Left colon (tissue), 2 donors: ENCODE results near the gene ROBO2. TPM values are rescaled to one million over a fixed set of nuclear protein-coding genes. Genes with fewer than 3 reads are reported as not detected.

Experiments
- ATAC-seq: fragments of 200-7000 bp; cut with Tn5 transposase; one replicate; pipeline ENCODE4 v1.9.1; 2020; ENCODE audit warnings: mild to moderate bottlenecking, moderate library complexity
- DNase-seq, 2 donors: peaks; one replicate each; pipeline ENCODE4 v3.0.0-alpha.2; 2020
- intact Hi-C, 2 donors: fragments of 100-400 bp; cut with DNase I in 1 of 2; cut with micrococcal nuclease in 1 of 2; formaldehyde crosslinking; loops; one replicate each; pipeline versions ENCODE4 v1.11.2 to v1.14.0; 2022; cut with DNase I, micrococcal nuclease
- total RNA-seq, 2 donors: library from RNA; stranded (reverse); fragmentation: NEBNext Ultra II Directional; extraction: Animal tissue kit (Norgen Biotek cat#: 25700); gene quantifications; one replicate each; pipeline ENCODE4 v1.2.1, GENCODE V29; 2021
- donor health status: DM: no; HTN: no; CAD: no.
- donor health status: DM: yes; HTN: yes; CAD: no.

Gene ROBO2
- total RNA-seq, 2 donors from 2014 or later = 0.28 to 1.4 TPM

DNA sequence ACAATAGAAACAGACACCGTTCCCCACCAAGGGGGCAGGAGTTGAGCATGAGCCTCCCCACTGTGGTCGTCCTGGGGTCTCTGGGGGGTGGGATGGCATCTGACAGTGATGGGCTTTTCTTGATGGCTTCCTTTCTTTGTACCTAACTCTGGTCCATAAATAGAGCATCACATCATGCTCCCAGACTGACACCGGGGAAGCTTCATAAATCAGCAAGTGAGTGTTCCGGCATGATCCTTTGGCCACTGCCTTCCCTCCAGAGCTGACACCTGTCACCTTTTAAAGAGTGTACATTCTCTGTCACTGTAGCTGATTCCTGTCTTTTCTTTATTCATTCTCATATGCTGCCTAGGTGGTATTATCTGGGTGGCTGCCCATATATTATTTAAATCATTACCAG, 129.9 kb downstream of the ROBO2 start:
- DNase-seq = no peak
- ATAC-seq = no peak
- intact Hi-C loops = no loop called here

DNA sequence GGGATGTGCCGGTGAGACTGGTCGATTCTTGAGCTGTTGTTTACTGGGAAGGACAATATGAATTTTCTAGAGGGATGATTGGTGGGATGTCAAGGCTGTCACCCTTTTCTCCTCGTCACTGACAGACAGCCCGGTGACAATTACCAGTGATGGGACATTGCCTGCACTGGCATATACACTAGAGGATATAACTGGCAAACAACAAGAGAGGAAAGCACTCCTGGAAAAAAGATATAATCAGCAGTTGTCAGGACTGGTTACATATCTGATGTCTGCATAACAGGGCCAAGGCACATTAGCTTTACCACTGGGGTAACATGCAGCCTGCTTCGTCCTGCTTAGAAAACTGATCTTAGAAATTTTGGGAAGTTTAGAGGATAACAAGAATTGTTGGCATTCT, 131.1 kb downstream of the ROBO2 start:
- intact Hi-C loops = no loop called here
- no peak for DNase-seq
- ATAC-seq = no peak

DNA sequence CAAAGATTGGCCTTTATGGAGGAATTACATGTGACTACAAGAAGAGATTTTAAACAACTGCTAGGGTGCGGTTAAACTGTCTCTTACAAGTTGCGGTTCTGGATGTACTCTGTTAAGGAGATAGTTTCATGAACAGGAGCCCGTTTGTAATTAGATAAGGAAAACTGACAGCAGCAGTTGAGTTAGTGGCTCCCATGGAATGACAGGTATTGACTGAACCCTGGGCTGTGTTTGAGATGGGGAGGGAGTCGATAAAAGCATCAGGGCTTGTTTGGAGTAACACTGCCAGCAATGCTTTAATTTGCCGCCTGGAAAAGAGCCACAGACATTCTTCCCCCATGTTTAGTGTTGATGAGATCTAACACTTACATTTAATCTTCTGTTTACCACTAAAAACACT, 139.9 kb downstream of the ROBO2 start:
- DNase-seq = no peak
- no peak for ATAC-seq
- intact Hi-C loops = no loop called here

DNA sequence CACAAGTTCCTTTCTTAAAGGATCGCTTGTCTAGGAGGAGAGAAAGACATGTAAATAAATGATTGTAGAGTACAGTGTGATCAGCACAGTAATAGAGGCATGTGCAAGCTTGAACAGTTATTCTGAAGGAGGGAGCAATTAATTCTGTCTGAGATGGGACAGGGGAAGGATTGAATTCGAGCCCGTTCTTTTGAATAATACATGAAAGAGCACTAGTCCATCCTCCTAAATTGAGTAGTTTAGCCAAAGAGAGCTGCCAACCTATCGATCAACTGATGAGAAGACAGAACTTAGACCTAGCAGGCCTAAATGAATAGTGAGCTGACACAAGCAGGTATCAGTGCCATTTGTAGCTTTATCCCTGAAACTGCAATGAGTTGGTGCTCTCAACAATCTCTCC, 142.4 kb downstream of the ROBO2 start:
- DNase-seq = no peak
- ATAC-seq = no peak
- intact Hi-C loops = no loop called here

DNA sequence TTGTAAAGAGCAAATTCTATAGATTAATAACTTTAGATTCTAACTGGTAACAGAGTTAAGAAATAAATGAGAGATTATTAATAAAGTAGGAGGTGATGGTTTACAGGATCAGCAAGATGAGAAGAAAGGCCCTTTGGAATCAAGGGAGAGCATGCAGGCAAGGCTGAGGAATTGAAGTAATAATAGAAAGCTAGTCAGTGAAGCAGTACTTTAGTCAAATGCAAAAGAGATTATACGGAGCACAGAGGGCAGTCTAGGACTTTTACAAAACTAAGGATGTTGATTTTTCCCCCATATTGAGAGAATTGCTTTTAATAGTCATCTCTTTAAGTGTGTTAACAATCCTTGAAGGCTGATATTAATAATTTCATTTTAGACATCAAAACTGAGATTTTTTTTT, 146.4 kb downstream of the ROBO2 start:
- no peak for DNase-seq
- ATAC-seq = no peak
- intact Hi-C loops = no loop called here

DNA sequence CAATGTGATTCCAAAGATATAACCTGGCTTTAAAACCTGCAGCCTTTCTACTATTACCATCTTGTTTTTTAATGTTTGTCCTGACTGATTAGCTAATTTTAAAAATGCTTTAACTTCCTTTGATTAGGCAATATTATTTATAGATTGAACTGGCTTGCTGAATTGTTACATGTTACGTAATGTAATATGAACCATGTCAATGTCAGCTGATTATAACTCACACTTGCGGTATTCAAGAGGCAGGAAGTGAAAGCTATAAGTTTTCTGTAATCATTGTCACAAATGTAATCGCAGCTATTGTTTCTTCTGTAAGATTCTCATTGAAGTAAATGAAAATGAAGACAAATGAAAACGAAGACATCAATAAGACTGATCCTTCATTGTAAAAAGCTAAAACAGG, 146.8 kb downstream of the ROBO2 start:
- intact Hi-C loops = no loop called here
- ATAC-seq (no peak), DNase-seq (no peak)

DNA sequence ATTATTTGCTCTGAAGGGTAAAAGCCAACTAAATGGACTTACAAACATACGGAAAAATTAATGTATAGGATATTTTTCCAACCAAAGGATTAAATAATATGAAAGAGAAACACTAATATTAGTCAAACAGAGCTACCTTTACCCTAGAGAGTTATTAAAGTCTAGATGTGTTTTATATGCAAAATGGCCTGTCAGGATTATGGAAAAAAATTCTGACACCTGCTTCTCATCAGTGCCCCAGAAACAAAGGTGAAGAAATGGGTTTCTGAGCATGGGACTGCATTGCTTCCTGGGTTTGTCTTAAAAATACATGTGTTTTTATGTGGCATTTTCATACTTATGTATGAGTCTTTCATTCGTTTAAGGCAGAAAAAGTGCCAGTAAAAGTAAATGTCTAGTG, 148.3 kb downstream of the ROBO2 start:
- intact Hi-C loops = no loop called here
- DNase-seq (no peak), ATAC-seq (no peak)

DNA sequence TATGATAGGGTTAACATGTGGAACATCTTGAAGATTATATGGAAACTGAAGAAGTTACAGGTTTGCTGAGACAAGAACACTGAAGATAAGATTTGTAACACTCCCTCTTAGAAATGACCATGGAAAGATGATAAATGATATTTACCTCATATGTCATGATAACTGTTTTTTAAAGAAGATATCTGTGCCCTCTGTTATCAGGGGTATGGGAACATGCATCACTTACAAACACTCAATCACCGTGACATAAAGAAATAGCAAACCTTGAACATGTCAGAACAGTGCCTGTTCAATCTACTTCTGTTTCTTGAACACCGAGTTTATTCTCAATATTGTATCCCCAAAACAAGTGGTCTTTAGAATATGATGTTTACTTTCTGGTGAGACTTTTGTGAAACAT, 149.4 kb downstream of the ROBO2 start:
- no peak for DNase-seq
- no peak for ATAC-seq
- intact Hi-C loops = no loop called here

DNA sequence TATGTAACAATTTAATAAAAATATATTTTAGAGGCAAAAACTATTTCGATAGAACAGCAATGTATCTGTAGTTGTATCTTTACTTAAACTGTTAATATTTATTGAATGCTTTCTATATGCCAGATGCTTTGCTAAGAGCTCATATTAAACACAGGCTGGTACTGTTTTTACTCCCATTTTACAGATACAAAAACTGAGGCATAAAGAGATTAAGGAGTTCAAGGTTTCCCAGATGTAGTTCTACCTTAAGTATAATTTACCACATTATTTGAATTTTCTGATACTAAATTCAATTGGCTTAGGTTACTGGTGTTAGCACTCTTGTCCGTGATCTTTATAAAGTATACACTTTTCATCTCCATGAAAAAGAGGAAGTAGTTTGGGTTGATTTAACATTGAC, 149.8 kb downstream of the ROBO2 start:
- ATAC-seq = no peak
- intact Hi-C loops = no loop called here

DNA sequence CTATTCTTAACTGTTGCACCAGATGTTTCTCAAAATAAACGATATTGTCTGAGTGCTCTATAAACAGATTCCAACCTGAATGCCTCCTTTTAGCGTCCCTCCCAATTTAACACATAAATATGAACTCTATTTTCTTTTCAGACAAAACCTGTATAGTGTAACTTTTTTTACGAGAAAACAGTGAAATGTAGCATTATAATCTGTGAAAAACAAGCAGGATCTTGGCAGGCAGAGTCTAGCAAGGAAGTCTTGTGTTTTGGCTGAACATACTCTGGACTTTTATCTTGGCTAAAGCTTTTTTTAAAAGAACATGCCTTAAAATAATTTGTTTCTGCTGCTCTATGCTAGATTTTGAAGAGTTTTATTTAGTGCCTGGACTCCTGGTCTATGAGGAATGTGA, 150.5 kb downstream of the ROBO2 start:
- DNase-seq = no peak
- intact Hi-C loops = no loop called here
- ATAC-seq = no peak

More for the DNA sequence above, 149.8 kb downstream of the ROBO2 start:
- DNase-seq = no peak

DNA sequence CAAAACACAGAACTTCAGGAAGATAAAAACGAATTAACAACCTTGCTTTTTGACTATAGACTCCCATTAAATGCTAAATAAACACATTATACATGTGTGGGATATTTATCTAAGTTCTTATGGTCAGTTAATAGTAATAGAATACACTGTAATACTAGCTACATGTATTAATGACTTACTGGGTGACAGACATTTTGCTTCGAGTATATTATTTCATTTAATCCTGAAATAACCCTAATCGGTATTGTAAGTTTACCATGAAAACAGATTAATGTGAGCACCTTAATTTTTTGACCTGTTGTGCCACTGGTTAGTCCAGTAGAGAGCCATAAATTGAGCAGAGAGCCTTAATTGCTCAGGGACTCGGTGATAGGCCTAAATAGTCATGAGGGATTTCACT, 151.1 kb downstream of the ROBO2 start:
- intact Hi-C loops = no loop called here
- ATAC-seq = no peak
- no peak for DNase-seq

DNA sequence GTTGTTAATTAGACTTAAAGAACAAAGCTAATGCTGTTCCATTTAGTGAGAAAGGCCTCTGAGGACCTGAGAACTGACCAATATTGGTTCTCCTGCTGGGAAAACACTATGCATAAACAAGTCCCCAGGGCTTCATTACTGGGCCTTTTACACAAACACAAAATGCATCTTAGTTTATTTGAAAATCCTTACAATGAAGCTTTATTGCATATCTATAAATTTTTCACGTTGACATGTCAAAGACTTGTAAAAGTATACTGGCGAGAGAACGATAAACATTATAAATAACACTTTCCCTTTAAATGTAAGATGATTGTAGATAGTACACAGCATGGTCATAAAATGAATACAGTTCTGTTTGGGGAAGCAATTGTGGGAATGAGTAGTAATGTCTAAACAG, 151.7 kb downstream of the ROBO2 start:
- intact Hi-C loops = no loop called here
- no peak for ATAC-seq
- DNase-seq = no peak

DNA sequence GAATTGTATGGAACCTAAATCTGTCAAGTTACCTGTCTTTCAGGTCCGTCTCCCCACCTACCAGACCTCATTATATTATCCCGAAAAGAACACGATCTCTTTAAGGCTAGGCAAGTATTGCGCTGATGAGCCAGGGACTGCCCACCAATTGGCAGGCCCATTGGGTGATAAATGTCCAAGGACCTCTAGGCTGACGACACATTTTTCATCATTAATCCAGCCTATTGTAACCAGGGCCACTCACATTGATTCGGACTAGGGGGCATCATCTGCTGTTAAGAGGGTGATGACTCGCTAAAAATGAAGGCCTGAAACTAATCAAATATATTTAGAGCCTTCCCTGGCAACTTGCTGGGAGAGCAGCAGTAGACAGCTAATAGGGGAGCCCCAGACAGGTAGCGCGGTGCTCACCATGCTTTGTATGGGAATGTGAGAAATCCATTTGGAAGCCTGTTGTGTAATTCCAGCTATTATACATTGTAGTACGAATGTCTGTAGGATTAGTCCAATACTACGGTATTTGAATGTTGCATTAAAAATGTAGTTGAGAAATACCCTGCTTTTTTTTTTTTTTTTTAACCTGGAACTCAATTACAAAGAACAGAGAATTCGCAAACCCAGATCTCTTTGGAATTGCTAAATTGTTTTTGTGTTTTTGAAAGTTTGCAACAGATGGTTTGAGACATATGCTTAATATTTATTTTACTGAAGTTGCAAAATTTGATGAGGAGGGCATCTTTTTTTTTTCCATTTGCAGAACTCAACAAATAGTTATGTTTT, 156.1 kb downstream of the ROBO2 start:
- DNase-seq (no peak), ATAC-seq (no peak)
- intact Hi-C loops = no loop called here

DNA sequence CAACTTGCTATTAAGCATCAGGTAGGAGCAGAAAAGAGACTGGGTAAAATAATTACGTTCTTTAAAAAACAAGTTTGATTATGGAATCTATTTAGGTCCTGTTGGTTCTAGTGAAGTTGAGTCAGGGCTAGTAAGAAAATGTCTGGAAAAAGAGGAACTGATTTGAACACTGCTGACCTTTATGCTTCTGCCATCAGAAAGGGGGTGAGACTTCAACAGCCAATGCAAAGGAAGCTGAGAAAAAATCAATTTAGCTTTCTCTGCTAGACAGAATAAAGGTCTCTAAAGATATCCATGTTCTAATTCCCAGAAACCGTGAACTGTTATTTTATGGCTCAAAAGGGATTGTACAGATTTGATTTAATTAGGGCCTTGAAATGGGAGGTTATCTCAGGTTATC, 157.5 kb downstream of the ROBO2 start:
- DNase-seq (no peak), ATAC-seq (no peak)
- intact Hi-C loops = no loop called here

DNA sequence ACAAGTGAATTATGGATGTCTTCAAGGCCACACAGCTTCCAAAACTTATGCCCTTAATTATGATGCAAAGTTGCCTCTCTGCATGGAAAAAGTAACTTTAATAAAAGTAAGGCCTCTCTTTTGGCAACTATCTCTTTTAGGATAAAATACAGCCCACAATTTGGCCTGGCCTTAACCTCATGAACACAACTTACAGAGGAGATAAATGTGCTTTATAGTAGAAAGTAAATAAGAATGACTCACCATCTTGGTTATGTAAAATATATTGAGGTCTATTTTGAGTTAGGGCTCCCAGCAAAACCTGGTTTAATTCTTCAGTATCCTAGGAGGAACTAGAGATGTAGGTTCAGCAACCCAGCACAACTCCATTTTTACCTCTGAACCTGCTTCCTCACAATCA, 164.0 kb downstream of the ROBO2 start:
- ATAC-seq (no peak), DNase-seq (no peak)
- intact Hi-C loops = no loop called here

DNA sequence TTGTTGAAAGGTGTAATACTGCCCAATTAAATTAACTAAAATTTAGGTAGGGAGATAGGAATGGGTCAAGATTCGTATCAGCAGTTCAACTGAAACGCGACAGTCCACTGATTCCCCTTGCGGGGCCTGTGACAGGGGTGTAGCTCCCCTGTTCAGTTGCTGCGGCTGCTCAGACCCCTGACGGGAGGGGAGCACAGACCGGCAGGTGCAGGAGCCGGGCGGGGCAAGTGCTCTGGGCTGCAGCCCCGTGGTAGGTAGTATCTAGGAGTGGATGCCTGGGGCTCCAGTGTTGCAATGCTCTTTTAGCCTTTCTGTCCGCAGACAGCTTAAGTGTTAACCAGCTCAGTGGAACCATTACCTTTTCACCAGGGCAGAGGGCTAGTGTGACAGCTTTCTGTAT, 164.9 kb downstream of the ROBO2 start:
- intact Hi-C loops = no loop called here

DNA sequence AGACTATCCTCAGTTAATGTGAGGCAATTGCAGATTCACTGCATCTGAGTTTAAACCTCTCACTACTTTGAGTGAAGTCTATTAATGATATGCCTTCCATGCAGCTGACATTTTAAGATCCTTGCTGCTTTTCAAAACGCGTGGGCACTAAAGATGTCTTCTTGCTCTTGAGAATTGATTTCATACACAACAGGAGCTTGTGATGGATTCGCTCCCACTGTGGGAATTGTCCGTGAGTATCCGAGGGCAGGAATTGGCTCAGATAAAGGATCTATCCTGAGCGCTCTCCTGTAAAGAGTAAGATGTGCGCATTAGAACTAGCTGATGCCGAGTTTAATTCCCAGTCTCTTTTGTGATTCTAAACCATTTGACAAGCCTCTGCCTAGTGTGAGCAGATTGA, 167.9 kb downstream of the ROBO2 start:
- no peak for DNase-seq
- no peak for ATAC-seq
- intact Hi-C loops = no loop called here

More for the DNA sequence above, 164.9 kb downstream of the ROBO2 start:
- DNase-seq (no peak), ATAC-seq (no peak)

DNA sequence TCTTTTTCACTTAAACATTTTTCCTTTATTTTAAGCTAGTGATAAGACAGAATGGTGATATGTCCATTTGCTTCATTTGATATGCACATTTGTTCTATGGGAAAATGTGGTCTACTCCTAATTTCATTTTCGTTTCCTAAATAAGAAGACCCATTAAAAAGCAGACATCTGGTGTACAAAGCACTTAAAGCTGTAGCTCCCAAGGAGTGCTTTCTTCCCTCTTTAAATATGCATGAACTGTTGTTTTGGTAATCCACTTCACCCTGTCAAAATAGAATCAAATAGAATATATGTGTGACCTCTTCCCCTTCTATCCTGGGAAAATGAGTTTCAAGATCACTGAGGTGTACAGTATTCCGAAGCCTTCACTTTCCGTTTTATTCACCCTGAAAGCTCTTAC, 182.8 kb downstream of the ROBO2 start:
- intact Hi-C loops = no loop called here
- DNase-seq (no peak), ATAC-seq (no peak)

DNA sequence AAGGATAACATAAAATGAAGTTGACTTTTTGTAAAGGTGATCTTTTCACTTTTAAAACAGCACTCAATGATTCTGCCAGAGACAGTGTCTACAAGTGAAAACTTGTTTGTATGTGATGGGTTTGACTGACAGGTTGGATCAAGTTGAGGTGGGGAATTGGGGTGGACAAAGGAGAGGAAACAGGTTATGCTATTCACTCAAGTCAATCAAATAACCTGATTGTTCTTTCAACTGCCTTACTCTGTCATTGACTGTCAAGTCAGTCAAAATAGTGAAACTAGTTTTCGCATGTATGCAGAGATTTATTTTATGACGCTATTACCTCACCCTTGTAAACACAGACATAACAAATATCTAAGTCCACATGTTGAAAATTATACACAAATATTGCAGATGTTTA, 187.7 kb downstream of the ROBO2 start:
- DNase-seq (no peak), ATAC-seq (no peak)
- intact Hi-C loops = no loop called here

DNA sequence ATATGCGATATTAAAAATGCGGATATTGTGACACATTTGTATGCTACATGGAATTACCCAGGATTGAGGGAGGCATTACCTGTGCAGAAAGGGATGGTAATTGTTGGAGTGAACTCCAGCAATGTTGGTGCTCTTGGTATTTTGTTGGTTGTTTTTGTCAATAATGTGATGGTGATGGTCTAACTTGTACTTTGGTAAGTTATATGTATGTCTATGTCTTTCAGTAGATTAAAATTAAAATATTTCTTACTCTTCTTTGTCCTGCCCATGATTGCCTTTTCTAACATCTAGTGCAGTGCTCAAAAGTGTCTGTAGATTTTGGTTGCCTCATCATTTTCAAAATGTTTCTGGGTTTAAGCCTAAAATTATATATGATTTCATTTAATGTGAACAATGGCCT, 192.7 kb downstream of the ROBO2 start:
- DNase-seq (no peak), ATAC-seq (no peak)
- intact Hi-C loops = no loop called here

DNA sequence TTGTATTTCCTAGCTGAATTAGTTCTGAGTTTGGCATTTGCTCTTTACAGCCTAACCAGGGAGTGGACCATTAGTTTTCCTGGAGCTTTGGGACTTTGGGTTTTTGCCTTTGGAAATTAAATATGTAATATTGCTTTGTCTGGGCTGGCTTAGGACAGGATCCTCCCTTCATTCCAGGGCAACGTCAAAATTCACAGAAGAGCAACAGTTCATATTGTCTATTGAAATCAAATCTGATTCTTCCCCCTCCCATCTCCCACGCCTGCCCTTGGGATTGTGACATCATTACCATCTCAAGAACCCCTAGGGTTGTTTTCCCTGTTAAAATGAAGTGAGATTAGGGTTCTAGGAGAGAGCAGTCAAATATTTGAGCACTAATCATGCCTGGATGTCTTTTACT, 194.1 kb downstream of the ROBO2 start:
- ATAC-seq = no peak
- DNase-seq = no peak
- intact Hi-C loops = no loop called here
